ENCODE data around the gene C17orf113.

The C17orf113 gene

GRCh38 chr17:42087736-42088705 is 37.6 kb upstream of the C17orf113 start:
- no peak overlapping the region for H3K4me3 ChIP-seq (ENCODE audit: severe bottlenecking)
- no peaks in the 10 kb centered on the region for H3K4me1 ChIP-seq (ENCODE audit: insufficient read depth, poor library complexity, severe bottlenecking)
- ATAC-seq (ENCODE audit: low read depth), result no peak
- H3K27me3 ChIP-seq (ENCODE audit: insufficient read depth, poor library complexity, severe bottlenecking), result no peaks in the 10 kb centered on the region
- no peak overlapping the region for H3K27ac ChIP-seq (ENCODE audit: poor library complexity, severe bottlenecking)
- no peaks in the 10 kb centered on the region for H3K9me3 ChIP-seq (ENCODE audit: severe bottlenecking)
- no peaks in the 10 kb centered on the region for H3K36me3 ChIP-seq (ENCODE audit: low read depth)
- no peak for DNase-seq (ENCODE audit: low spot score)
- no peak for TF ChIP-seq CTCF (IDR thresholded peaks at IDR 0.05; ENCODE audit: poor library complexity, severe bottlenecking)

- no peak for DNase-seq (ENCODE audit: low spot score)
- ATAC-seq (ENCODE audit: low read depth), result no peak
- Histone ChIP-seq H3K27ac (ENCODE audit: poor library complexity, severe bottlenecking) (no peak overlapping the region), H3K4me1 (ENCODE audit: insufficient read depth, poor library complexity, severe bottlenecking) (no peaks in the 10 kb centered on the region), H3K9me3 (ENCODE audit: severe bottlenecking) (no peaks in the 10 kb centered on the region), H3K27me3 (ENCODE audit: insufficient read depth, poor library complexity, severe bottlenecking) (no peaks in the 10 kb centered on the region), H3K36me3 (ENCODE audit: low read depth) (no peaks in the 10 kb centered on the region), H3K4me3 (ENCODE audit: severe bottlenecking) (no peak overlapping the region)
- no peak for TF ChIP-seq CTCF (IDR thresholded peaks at IDR 0.05; ENCODE audit: poor library complexity, severe bottlenecking)
Observed at GRCh38 chr17:42087042-42087701, 36.8 kb upstream of the C17orf113 start.

GRCh38 chr17:42081516-42082129 is 31.2 kb upstream of the C17orf113 start:
- H3K4me3 ChIP-seq (ENCODE audit: severe bottlenecking), result no peak overlapping the region
- no peaks in the 10 kb centered on the region for H3K27me3 ChIP-seq (ENCODE audit: insufficient read depth, poor library complexity, severe bottlenecking)
- no peak for TF ChIP-seq CTCF (IDR thresholded peaks at IDR 0.05; ENCODE audit: poor library complexity, severe bottlenecking)
- H3K9me3 ChIP-seq (ENCODE audit: severe bottlenecking), result no peaks in the 10 kb centered on the region
- H3K27ac ChIP-seq (ENCODE audit: poor library complexity, severe bottlenecking), result no peak overlapping the region
- DNase-seq (ENCODE audit: low spot score) (no peak), ATAC-seq (ENCODE audit: low read depth) (no peak)
- H3K4me1 ChIP-seq (ENCODE audit: insufficient read depth, poor library complexity, severe bottlenecking), result no peaks in the 10 kb centered on the region
- H3K36me3 ChIP-seq (ENCODE audit: low read depth), result no peaks in the 10 kb centered on the region

- Histone ChIP-seq H3K27me3 (ENCODE audit: insufficient read depth, poor library complexity, severe bottlenecking) (no peaks in the 10 kb centered on the region), H3K4me3 (ENCODE audit: severe bottlenecking) (no peak overlapping the region), H3K4me1 (ENCODE audit: insufficient read depth, poor library complexity, severe bottlenecking) (no peaks in the 10 kb centered on the region)
Observed at GRCh38 chr17:42079541-42079940, 29.1 kb upstream of the C17orf113 start.

More at GRCh38 chr17:42079541-42079940, 29.1 kb upstream of the C17orf113 start:
- H3K27ac ChIP-seq (ENCODE audit: poor library complexity, severe bottlenecking), result no peak overlapping the region
- DNase-seq (ENCODE audit: low spot score) (no peak), ATAC-seq (ENCODE audit: low read depth) (no peak)
- no peak for TF ChIP-seq CTCF (IDR thresholded peaks at IDR 0.05; ENCODE audit: poor library complexity, severe bottlenecking)
- no peaks in the 10 kb centered on the region for H3K9me3 ChIP-seq (ENCODE audit: severe bottlenecking)
- H3K36me3 ChIP-seq (ENCODE audit: low read depth), result no peaks in the 10 kb centered on the region

Data from RWPE2 (cell line).